H9 (cell line): ENCODE data around the gene SGSM2. TPM values are rescaled to one million over a fixed set of nuclear protein-coding genes. Genes with fewer than 3 reads are reported as not detected.

Experiments
- DNase-seq: peaks from one replicate; pipeline ENCODE4 v3.0.0-alpha.2; 2017
- H2AFZ ChIP-seq: one replicate; pipeline ENCODE4 v1.6.1; 2013; ENCODE audit warnings: mild to moderate bottlenecking, low read length, control low read depth, moderate library complexity
- H2AK5ac ChIP-seq: 2 replicates; pipeline ENCODE4 v1.6.1; 2013; ENCODE audit warnings: low read length, control low read depth, mixed read lengths; ENCODE audit not compliant: insufficient read length
- H2BK120ac ChIP-seq: one replicate; pipeline ENCODE4 v1.6.1; 2013; ENCODE audit warnings: low read depth, mild to moderate bottlenecking, low read length, control low read depth, inconsistent platforms; ENCODE audit not compliant: poor library complexity, severe bottlenecking
- H2BK12ac ChIP-seq: 2 replicates; pipeline ENCODE4 v1.6.1; 2013; ENCODE audit warnings: low read length, control low read depth, mixed read lengths, low read depth; ENCODE audit not compliant: insufficient read length
- H2BK15ac ChIP-seq: 2 replicates; pipeline ENCODE4 v1.6.1; 2013; ENCODE audit warnings: low read depth, low read length, control low read depth
- H2BK20ac ChIP-seq: one replicate; pipeline ENCODE4 v1.6.1; 2013; ENCODE audit warnings: low read depth, mild to moderate bottlenecking, low read length, control low read depth, inconsistent platforms; ENCODE audit not compliant: poor library complexity, severe bottlenecking
- H2BK5ac ChIP-seq: 2 replicates; pipeline ENCODE4 v1.6.1; 2013; ENCODE audit warnings: low read length, control low read depth, mixed read lengths; ENCODE audit not compliant: insufficient read length
- H3K14ac ChIP-seq: 2 replicates; pipeline ENCODE4 v1.6.1; 2013; ENCODE audit warnings: low read length, control low read depth; ENCODE audit not compliant: insufficient read depth
- H3K18ac ChIP-seq: 2 replicates; pipeline ENCODE4 v1.6.1; 2013; ENCODE audit warnings: low read depth, mild to moderate bottlenecking, mixed read lengths, low read length, control low read depth; ENCODE audit not compliant: insufficient read length
- H3K23ac ChIP-seq: 2 replicates; pipeline ENCODE4 v1.6.1; 2013; ENCODE audit warnings: low read length, control low read depth, mixed read lengths, low read depth; ENCODE audit not compliant: insufficient read length
- H3K23me2 ChIP-seq: 2 replicates; pipeline ENCODE4 v1.6.1; 2013; ENCODE audit warnings: low read depth, mild to moderate bottlenecking, mixed read lengths, low read length, control low read depth; ENCODE audit not compliant: insufficient read length, poor library complexity, severe bottlenecking
- H3K27ac ChIP-seq: 2 replicates; pipeline ENCODE4 v1.5.1; 2013; ENCODE audit warnings: low read length, control low read depth, mixed read lengths, low read depth; ENCODE audit not compliant: insufficient read length
- H3K27me3 ChIP-seq: 2 replicates; pipeline ENCODE4 v1.6.1; 2013; ENCODE audit warnings: low read length, control low read depth, inconsistent platforms; ENCODE audit not compliant: insufficient read depth
- H3K4ac ChIP-seq: 2 replicates; pipeline ENCODE4 v1.6.1; 2013; ENCODE audit warnings: low read depth, mild to moderate bottlenecking, control low read depth, inconsistent platforms, low read length, moderate library complexity
- H3K4me1 ChIP-seq: 2 replicates; pipeline ENCODE4 v1.6.1; 2013; ENCODE audit warnings: low read length, control low read depth, inconsistent platforms; ENCODE audit not compliant: insufficient read depth
- H3K4me2 ChIP-seq: 2 replicates; pipeline ENCODE4 v1.6.1; 2013; ENCODE audit warnings: low read length, control low read depth, mixed read lengths; ENCODE audit not compliant: insufficient read length, insufficient read depth
- H3K56ac ChIP-seq: 2 replicates; pipeline ENCODE4 v1.6.1; 2013; ENCODE audit warnings: low read depth, mild to moderate bottlenecking, mixed read lengths, low read length, control low read depth; ENCODE audit not compliant: insufficient read length
- H3K79me1 ChIP-seq: 2 replicates; pipeline ENCODE4 v1.6.1; 2013; ENCODE audit warnings: low read depth, mild to moderate bottlenecking, moderate library complexity, low read length, control low read depth, inconsistent platforms; ENCODE audit not compliant: insufficient read depth, poor library complexity, severe bottlenecking
- H3K79me2 ChIP-seq: 2 replicates; pipeline ENCODE4 v1.6.1; 2013; ENCODE audit warnings: low read length, control low read depth, inconsistent platforms; ENCODE audit not compliant: insufficient read depth
- H3K9ac ChIP-seq: 2 replicates; pipeline ENCODE4 v1.6.1; 2013; ENCODE audit warnings: low read length, control low read depth, mixed read lengths; ENCODE audit not compliant: insufficient read length; ENCODE audit errors: extremely low read depth
- H3K9me3 ChIP-seq: one replicate; pipeline ENCODE4 v1.6.1; 2013; ENCODE audit warnings: low read depth, low read length, inconsistent platforms; ENCODE audit not compliant: control insufficient read depth
- H3T11ph ChIP-seq: one replicate; pipeline ENCODE4 v1.6.1; 2013; ENCODE audit warnings: mild to moderate bottlenecking, low read length, control low read depth, inconsistent platforms
- H4K20me1 ChIP-seq: one replicate; pipeline ENCODE4 v1.6.1; 2013; ENCODE audit not compliant: control insufficient read depth, insufficient read length, insufficient read depth
- H4K5ac ChIP-seq: 2 replicates; pipeline ENCODE4 v1.6.1; 2013; ENCODE audit warnings: low read depth, mild to moderate bottlenecking, mixed read lengths, low read length, control low read depth; ENCODE audit not compliant: insufficient read length
- H4K8ac ChIP-seq: replicated peaks from 2 replicates; pipeline ENCODE4 v1.6.1; 2013; ENCODE audit warnings: low read length, control low read depth, mixed read lengths, low read depth; ENCODE audit not compliant: insufficient read length
- H4K91ac ChIP-seq: 2 replicates; pipeline ENCODE4 v1.6.1; 2013; ENCODE audit warnings: low read depth, mild to moderate bottlenecking, moderate library complexity, mixed read lengths, low read length, control low read depth; ENCODE audit not compliant: insufficient read length
- H3K27ac Mint-ChIP-seq, 3 experiments: 2 replicates in 2 of 3; 3 replicates in 1 of 3; pipeline ENCODE4 v1.8.0; 2020 to 2021; ENCODE audit warnings: mixed read lengths in 3 of 3, mild to moderate bottlenecking in 1 of 3, moderate library complexity in 1 of 3
- H3K27me3 Mint-ChIP-seq: 2 replicates; pipeline ENCODE4 v1.8.0; 2021; ENCODE audit warnings: low read depth, mild to moderate bottlenecking, moderate library complexity, mixed read lengths
- H3K36me3 Mint-ChIP-seq, 3 experiments: 2 replicates in 2 of 3; 3 replicates in 1 of 3; pipeline ENCODE4 v1.8.0; 2020 to 2021; ENCODE audit warnings: low read depth in 3 of 3, mixed read lengths in 3 of 3; ENCODE audit not compliant: insufficient read depth in 1 of 3
- H3K4me1 Mint-ChIP-seq, 2 experiments: 2 replicates each; pipeline ENCODE4 v1.8.0; 2020; ENCODE audit warnings: mixed read lengths in 2 of 2
- H3K4me3 Mint-ChIP-seq, 2 experiments: 2 replicates in 1 of 2; 3 replicates in 1 of 2; pipeline ENCODE4 v1.8.0; 2020 to 2021; ENCODE audit warnings: mild to moderate bottlenecking in 2 of 2, mixed read lengths in 2 of 2, moderate library complexity in 1 of 2
- H3K9me3 Mint-ChIP-seq, 2 experiments: 2 replicates in 1 of 2; 3 replicates in 1 of 2; pipeline ENCODE4 v1.8.0; 2020; ENCODE audit warnings: mild to moderate bottlenecking in 2 of 2, mixed read lengths in 2 of 2, moderate library complexity in 1 of 2
- CTCF ChIP-seq: fragments of 200-600 bp; sonication (generic); conservative IDR thresholded peaks from 3 replicates; pipeline ENCODE4 v1.8.0; 2021; ENCODE audit warnings: antibody characterized with exemption, mild to moderate bottlenecking
- WGBS: extraction: QIAGEN DNeasy Blood & Tissue Kit; methylation state at CpG from one replicate; pipeline ENCODE4 v1.1.7; 2013; ENCODE audit warnings: missing lambda C conversion rate, low lambda C conversion rate, mixed read lengths; ENCODE audit not compliant: insufficient read length; ENCODE audit errors: extremely low coverage; 5-methylcytosine and 5-hydroxymethylcytosine counted together
- total RNA-seq: library from RNA; stranded (reverse); gene quantifications from 2 replicates; pipeline ENCODE4 v1.2.1, GENCODE V29; 2021

SGSM2 gene
- total RNA-seq, 1 experiment from 2014 or later: 45.6 TPM

GRCh38 chr17:2299136-2299535 lies 38.2 kb upstream of the SGSM2 start:
- Histone ChIP-seq H3K56ac (no peak overlapping the region), H2BK120ac (no peak overlapping the region), H3K23me2 (peaks cover 5% of the 10 kb centered on the region), H3K79me1 (peaks cover 4% of the 10 kb centered on the region), H3K23ac (no peak overlapping the region), H3T11ph (no peak overlapping the region), H3K27me3 (no peaks in the 10 kb centered on the region; the same call in 1 of the 2 replicates), H2BK12ac (no peak overlapping the region), H3K4me1 (no peaks in the 10 kb centered on the region), H4K91ac (no peak overlapping the region), H3K9me3 (no peaks in the 10 kb centered on the region), H2BK20ac (no peak overlapping the region), H3K4ac (no peak overlapping the region), H3K14ac (no peak overlapping the region), H3K27ac (no peak overlapping the region), H4K5ac (no peak overlapping the region), H4K20me1 (peaks cover 2% of the 10 kb centered on the region), H2BK15ac (no peak overlapping the region), H2BK5ac (no peak overlapping the region), H2AFZ (no peak overlapping the region), H3K79me2 (no peaks in the 10 kb centered on the region), H4K8ac (no peak overlapping the region), H3K4me2 (no peak overlapping the region), H2AK5ac (no peak overlapping the region), H3K9ac (no peak overlapping the region), H3K18ac (no peak overlapping the region)
- WGBS: no CpG with 5 or more reads among the region's 12 CpGs
- TF ChIP-seq CTCF: no peak
- Mint-ChIP-seq H3K27me3 (peaks cover 3% of the 10 kb centered on the region; the same call in 1 of the 2 replicates), H3K27ac (no peak overlapping the region), H3K9me3 (no peaks in the 10 kb centered on the region), H3K36me3 (peaks cover 15 to 63% (median 46%) of the 10 kb centered on the region in 3 experiments; a peak in 6 of 7 replicates), H3K4me3 (no peak overlapping the region), H3K4me1 (peaks cover 7 to 15% of the 10 kb centered on the region in 2 experiments; a peak in 3 of 4 replicates)
- no peak for DNase-seq
